ENCODE data around the gene KRT31.

KRT31 gene

DNA sequence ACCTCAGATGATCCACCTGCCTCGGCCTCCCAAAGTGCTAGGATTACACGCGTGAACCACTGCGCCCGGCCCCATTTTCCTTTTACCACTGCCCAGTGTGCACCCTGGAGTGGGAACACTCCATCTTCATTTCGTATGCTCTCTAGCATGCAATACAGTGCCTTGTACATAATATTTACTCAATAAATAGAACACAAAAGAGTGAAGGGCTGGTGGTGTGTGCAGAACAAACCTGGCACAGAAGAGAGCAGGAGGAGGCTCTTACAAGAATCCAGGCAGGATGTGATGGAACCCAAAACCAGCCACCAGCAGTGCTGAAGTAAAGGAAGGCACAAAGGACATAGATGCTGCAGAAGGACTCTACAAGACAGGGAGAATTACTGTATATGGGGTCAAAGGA is 19.7 kb upstream of the KRT31 start:
- Histone ChIP-seq H3K27me3 (ENCODE audit: low read depth, low read length) (no peaks in the 10 kb centered on the region), H3K4me3 (ENCODE audit: low read depth in 1 of 2, low read length in 2 of 2) (no peak overlapping the region), H3K9me3 (ENCODE audit: control insufficient read depth in 1 of 2, low read length in 2 of 2) (no peaks in the 10 kb centered on the region), H3K36me3 (ENCODE audit: control insufficient read depth in 1 of 2, insufficient read depth in 2 of 2, low read length in 2 of 2) (no peaks in the 10 kb centered on the region), H3K27ac (ENCODE audit: low read length) (no peak overlapping the region), H3K4me1 (ENCODE audit: control insufficient read depth in 1 of 2, insufficient read depth in 2 of 2, low read length in 2 of 2) (no peaks in the 10 kb centered on the region)

DNA sequence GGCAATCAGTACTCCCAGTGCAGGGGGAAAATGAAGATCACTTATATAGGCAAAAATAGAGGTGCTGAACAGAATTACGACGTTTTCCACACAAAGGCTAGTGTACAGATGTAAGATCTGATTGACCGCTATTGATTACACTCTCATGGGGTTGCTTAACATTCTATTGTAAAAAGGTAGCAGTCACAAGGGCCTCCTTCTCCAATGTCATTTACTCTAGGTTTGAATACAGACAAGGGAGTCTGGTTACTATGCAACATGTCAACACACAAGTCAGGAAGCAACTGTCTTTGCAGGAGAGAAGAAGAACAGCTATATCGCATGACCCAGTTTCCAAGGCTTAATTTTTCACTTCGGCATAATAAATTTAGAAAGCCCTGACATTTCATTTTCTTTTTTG is 19.1 kb upstream of the KRT31 start:
- no peaks in the 10 kb centered on the region for H3K36me3 ChIP-seq (ENCODE audit: control insufficient read depth in 1 of 2, insufficient read depth in 2 of 2, low read length in 2 of 2)
- no peaks in the 10 kb centered on the region for H3K4me1 ChIP-seq (ENCODE audit: control insufficient read depth in 1 of 2, insufficient read depth in 2 of 2, low read length in 2 of 2)
- H3K9me3 ChIP-seq (ENCODE audit: control insufficient read depth in 1 of 2, low read length in 2 of 2) = no peaks in the 10 kb centered on the region
- H3K4me3 ChIP-seq (ENCODE audit: low read depth in 1 of 2, low read length in 2 of 2) = no peak overlapping the region
- H3K27me3 ChIP-seq (ENCODE audit: low read depth, low read length) = no peaks in the 10 kb centered on the region
- no peak overlapping the region for H3K27ac ChIP-seq (ENCODE audit: low read length)

DNA sequence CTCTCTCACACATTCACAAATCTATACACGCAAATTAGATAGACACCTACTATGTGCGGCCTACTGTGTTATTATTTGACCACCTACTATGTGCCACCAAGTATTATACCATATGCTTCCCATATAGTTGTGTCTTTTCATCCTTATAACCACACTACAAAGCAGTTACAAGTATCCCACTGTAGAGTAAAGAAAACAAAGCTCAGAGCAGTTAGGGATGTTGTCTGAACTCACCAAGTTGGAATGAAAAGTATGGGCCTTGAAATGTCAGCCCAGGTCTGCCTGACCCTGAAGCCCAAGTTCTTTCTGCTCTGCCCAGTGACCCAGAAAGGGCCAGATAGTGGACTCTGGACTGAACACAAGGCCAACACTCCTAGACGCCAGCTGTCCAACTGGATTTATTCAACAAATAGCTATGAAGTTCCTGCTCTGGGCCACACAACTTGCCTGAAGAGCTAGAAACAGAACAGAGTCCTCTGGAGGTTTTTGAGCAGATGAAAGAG is 18.5 kb upstream of the KRT31 start:
- Histone ChIP-seq H3K9me3 (ENCODE audit: control insufficient read depth in 1 of 2, low read length in 2 of 2) (no peaks in the 10 kb centered on the region), H3K4me1 (ENCODE audit: control insufficient read depth in 1 of 2, insufficient read depth in 2 of 2, low read length in 2 of 2) (no peaks in the 10 kb centered on the region), H3K27ac (ENCODE audit: low read length) (no peak overlapping the region), H3K36me3 (ENCODE audit: control insufficient read depth in 1 of 2, insufficient read depth in 2 of 2, low read length in 2 of 2) (no peaks in the 10 kb centered on the region), H3K4me3 (ENCODE audit: low read depth in 1 of 2, low read length in 2 of 2) (no peak overlapping the region), H3K27me3 (ENCODE audit: low read depth, low read length) (no peaks in the 10 kb centered on the region)

DNA sequence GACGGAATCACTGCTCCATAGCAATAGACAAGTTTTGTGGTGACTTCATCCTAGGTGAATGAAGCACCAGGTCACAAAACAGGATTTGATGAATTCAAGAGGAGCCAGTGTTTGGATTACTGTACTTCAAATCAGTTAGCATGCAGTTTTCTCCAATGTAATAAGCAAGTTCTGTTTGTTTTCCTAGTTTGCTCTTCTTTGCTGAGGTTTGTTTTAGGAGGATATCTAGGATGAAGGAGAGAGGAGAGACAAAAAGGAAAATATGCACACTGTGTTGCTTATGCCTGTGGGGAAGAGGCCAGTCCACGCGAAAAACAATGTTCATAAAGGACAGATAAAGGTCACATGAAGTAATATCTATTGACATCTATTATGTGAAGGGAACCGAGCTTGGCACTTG is 18.0 kb upstream of the KRT31 start:
- H3K4me1 ChIP-seq (ENCODE audit: control insufficient read depth in 1 of 2, insufficient read depth in 2 of 2, low read length in 2 of 2) = no peaks in the 10 kb centered on the region
- H3K36me3 ChIP-seq (ENCODE audit: control insufficient read depth in 1 of 2, insufficient read depth in 2 of 2, low read length in 2 of 2) = no peaks in the 10 kb centered on the region
- H3K4me3 ChIP-seq (ENCODE audit: low read depth in 1 of 2, low read length in 2 of 2) = no peak overlapping the region
- H3K9me3 ChIP-seq (ENCODE audit: control insufficient read depth in 1 of 2, low read length in 2 of 2) = no peaks in the 10 kb centered on the region
- H3K27me3 ChIP-seq (ENCODE audit: low read depth, low read length) = no peaks in the 10 kb centered on the region
- no peak overlapping the region for H3K27ac ChIP-seq (ENCODE audit: low read length)

DNA sequence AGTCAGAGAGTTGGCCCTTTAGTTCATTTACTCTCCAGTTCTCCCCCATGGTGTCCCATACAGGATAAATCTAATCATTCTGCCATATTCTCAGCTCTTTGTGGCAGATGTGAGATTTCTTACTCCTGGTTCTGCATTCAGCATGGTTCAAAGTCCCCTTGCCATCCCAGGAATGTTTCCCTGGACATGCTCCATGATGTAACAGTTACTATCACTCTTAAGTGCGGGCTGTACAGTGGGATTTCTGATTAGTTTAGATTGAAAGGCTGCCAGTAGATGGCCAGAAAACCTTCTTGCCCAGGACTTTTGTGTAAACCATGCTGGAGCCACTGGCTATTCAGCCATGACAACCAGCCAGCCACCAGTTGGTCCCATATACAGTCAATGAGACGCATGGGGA is 16.6 kb upstream of the KRT31 start:
- Histone ChIP-seq H3K4me1 (ENCODE audit: control insufficient read depth in 1 of 2, insufficient read depth in 2 of 2, low read length in 2 of 2) (no peaks in the 10 kb centered on the region), H3K9me3 (ENCODE audit: control insufficient read depth in 1 of 2, low read length in 2 of 2) (no peaks in the 10 kb centered on the region), H3K27me3 (ENCODE audit: low read depth, low read length) (no peaks in the 10 kb centered on the region), H3K36me3 (ENCODE audit: control insufficient read depth in 1 of 2, insufficient read depth in 2 of 2, low read length in 2 of 2) (no peaks in the 10 kb centered on the region), H3K4me3 (ENCODE audit: low read depth in 1 of 2, low read length in 2 of 2) (no peak overlapping the region), H3K27ac (ENCODE audit: low read length) (no peak overlapping the region)

DNA sequence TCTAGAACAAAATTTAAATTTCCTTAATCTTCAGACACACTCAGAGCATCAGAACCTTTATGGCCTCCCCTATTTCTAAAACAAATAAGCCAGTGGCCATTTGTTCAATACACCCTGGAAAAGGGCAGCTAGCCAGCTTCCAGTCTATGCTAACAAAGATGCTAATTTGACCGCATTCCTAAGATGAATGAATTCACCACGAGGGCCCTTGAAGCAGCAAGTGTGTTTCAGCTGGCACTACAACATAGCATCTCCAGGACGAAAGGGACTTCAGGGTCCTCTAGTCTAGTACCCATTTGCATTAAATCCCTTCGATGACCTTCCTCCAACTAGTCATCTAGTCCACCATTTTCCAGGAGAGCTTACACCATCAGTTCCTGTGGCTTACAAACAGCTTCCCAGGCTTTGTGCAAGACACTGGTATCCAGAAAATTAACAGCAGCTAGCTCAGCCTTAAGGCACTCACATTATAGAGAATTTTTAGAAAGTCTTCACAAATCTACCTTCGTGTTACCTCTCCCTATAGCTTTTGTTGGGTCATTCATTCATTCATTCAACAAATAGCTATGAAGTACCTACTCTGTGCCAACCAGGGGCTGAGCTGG is 16.0 kb upstream of the KRT31 start:
- Histone ChIP-seq H3K27me3 (ENCODE audit: low read depth, low read length) (no peaks in the 10 kb centered on the region), H3K36me3 (ENCODE audit: control insufficient read depth in 1 of 2, insufficient read depth in 2 of 2, low read length in 2 of 2) (no peaks in the 10 kb centered on the region), H3K9me3 (ENCODE audit: control insufficient read depth in 1 of 2, low read length in 2 of 2) (no peaks in the 10 kb centered on the region), H3K4me3 (ENCODE audit: low read depth in 1 of 2, low read length in 2 of 2) (no peak overlapping the region), H3K4me1 (ENCODE audit: control insufficient read depth in 1 of 2, insufficient read depth in 2 of 2, low read length in 2 of 2) (no peaks in the 10 kb centered on the region), H3K27ac (ENCODE audit: low read length) (no peak overlapping the region)

DNA sequence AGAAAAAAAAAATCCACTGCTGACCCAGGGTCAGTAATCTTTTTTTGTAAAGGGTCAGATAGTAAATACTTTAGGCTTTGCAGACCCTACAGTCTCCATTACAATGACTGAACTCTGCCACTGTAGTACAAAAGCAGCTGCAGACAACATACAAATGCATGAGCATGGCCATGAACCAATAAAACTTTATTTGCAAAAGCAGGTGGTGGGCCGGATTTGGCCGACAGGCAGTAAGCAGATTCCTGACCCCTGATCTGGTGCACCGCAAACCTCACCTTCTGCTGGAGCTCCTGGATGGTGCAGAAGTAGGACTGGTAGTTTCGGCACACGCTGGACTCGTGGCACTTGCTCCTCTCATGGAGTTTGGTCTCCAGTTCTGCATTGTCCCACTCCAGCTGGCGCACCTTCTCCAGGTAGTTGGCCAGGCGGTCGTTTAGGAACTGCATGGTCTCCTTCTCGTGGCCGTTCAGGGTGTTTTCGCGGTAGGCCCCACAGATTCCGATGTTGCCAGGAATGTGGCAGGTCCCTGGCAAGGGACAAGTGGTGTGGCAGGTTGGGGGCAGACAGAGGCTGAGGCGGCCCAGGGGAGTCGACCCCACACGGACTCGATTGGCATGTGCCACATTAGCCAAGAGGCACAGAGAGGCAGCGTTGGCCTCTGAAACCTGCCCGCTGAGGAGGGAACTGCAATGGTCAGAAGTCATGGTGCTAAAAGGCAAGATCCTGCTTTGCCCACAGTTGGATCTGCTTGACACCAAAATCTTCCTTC is 13.8 kb upstream of the KRT31 start:
- Histone ChIP-seq H3K4me3 (ENCODE audit: low read depth in 1 of 2, low read length in 2 of 2) (no peak overlapping the region), H3K27ac (ENCODE audit: low read length) (no peak overlapping the region), H3K9me3 (ENCODE audit: control insufficient read depth in 1 of 2, low read length in 2 of 2) (no peaks in the 10 kb centered on the region), H3K36me3 (ENCODE audit: control insufficient read depth in 1 of 2, insufficient read depth in 2 of 2, low read length in 2 of 2) (no peaks in the 10 kb centered on the region), H3K27me3 (ENCODE audit: low read depth, low read length) (no peaks in the 10 kb centered on the region), H3K4me1 (ENCODE audit: control insufficient read depth in 1 of 2, insufficient read depth in 2 of 2, low read length in 2 of 2) (no peaks in the 10 kb centered on the region)

DNA sequence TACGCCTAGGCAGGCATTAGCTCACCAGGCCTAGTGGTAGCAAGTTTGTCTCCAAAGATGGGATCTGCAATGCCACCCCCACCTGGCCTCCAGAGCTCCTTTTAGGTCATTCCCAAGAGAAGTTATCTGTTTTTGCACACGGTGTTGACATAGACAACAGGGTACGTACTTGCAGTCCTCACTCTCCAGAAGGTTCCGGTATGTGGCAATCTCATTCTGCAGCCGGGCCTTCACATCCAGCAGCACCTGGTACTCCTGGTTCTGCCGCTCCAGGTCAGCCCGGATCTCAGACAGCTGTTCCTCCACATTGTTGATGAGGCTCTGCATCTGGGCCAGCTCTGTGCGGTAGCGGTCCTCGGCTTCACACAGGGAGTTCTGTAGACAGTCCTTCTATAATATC is 9.8 kb upstream of the KRT31 start:
- H3K27me3 ChIP-seq (ENCODE audit: low read depth, low read length) = no peaks in the 10 kb centered on the region
- no peaks in the 10 kb centered on the region for H3K4me1 ChIP-seq (ENCODE audit: control insufficient read depth in 1 of 2, insufficient read depth in 2 of 2, low read length in 2 of 2)
- no peaks in the 10 kb centered on the region for H3K36me3 ChIP-seq (ENCODE audit: control insufficient read depth in 1 of 2, insufficient read depth in 2 of 2, low read length in 2 of 2)
- no peaks in the 10 kb centered on the region for H3K9me3 ChIP-seq (ENCODE audit: control insufficient read depth in 1 of 2, low read length in 2 of 2)
- no peak overlapping the region for H3K4me3 ChIP-seq (ENCODE audit: low read depth in 1 of 2, low read length in 2 of 2)
- no peak overlapping the region for H3K27ac ChIP-seq (ENCODE audit: low read length)

DNA sequence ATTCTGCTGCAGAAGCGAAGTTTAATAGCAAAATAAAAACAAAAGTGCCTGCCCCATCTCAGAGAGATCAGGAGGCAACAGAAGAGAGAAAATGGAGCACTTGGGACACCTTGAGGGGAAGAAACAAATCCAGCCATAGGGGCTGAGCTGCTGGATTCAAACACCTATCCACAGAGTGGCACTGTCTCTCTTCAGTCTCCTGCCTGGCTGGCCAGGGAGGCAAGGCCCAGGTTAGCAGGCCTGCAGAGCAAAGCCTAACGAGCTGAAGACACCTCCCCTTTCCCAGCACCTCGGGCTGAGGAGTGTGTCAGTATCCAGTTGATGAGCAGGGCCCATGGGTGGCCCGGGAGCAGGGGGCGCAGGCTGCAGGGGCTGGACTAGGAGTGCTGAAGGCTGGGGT is 8.8 kb upstream of the KRT31 start:
- H3K9me3 ChIP-seq (ENCODE audit: control insufficient read depth in 1 of 2, low read length in 2 of 2) = no peaks in the 10 kb centered on the region
- no peaks in the 10 kb centered on the region for H3K36me3 ChIP-seq (ENCODE audit: control insufficient read depth in 1 of 2, insufficient read depth in 2 of 2, low read length in 2 of 2)
- no peak overlapping the region for H3K4me3 ChIP-seq (ENCODE audit: low read depth in 1 of 2, low read length in 2 of 2)
- H3K27ac ChIP-seq (ENCODE audit: low read length) = no peak overlapping the region
- no peaks in the 10 kb centered on the region for H3K4me1 ChIP-seq (ENCODE audit: control insufficient read depth in 1 of 2, insufficient read depth in 2 of 2, low read length in 2 of 2)
- no peaks in the 10 kb centered on the region for H3K27me3 ChIP-seq (ENCODE audit: low read depth, low read length)

DNA sequence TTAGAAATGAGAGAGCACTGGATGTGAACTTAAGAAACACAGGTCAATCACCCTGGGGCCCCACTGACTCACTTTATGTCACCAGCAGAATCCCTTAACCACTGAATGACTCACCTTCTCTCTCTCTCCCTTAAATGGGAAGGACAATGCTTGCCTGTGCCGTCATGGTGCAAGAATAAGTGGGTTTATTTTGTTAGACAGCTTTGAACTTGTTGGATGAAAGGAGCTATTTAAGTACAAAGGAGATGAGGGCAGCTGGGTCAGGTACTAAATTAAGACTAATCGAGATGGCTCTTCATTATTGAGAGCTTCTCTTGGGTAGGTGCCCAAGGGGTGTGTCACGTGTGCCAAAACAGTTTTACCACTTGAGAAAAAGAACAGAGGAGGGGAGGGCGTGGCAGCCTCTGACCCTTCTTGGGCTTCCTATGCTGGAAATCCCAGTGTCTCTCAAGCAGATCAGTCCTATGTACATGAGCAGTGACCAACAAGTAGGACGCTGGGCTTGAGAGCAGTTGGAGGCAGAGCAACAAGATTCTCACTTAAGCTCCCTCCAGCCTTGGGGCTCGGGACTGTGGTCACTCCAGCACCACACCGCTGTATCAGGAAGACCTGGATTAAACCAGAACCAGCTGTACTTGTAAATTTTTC is 6.7 kb upstream of the KRT31 start:
- no peaks in the 10 kb centered on the region for H3K9me3 ChIP-seq (ENCODE audit: control insufficient read depth in 1 of 2, low read length in 2 of 2)
- no peaks in the 10 kb centered on the region for H3K27me3 ChIP-seq (ENCODE audit: low read depth, low read length)
- no peaks in the 10 kb centered on the region for H3K4me1 ChIP-seq (ENCODE audit: control insufficient read depth in 1 of 2, insufficient read depth in 2 of 2, low read length in 2 of 2)
- H3K27ac ChIP-seq (ENCODE audit: low read length) = no peak overlapping the region
- no peaks in the 10 kb centered on the region for H3K36me3 ChIP-seq (ENCODE audit: control insufficient read depth in 1 of 2, insufficient read depth in 2 of 2, low read length in 2 of 2)
- H3K4me3 ChIP-seq (ENCODE audit: low read depth in 1 of 2, low read length in 2 of 2) = no peak overlapping the region

DNA sequence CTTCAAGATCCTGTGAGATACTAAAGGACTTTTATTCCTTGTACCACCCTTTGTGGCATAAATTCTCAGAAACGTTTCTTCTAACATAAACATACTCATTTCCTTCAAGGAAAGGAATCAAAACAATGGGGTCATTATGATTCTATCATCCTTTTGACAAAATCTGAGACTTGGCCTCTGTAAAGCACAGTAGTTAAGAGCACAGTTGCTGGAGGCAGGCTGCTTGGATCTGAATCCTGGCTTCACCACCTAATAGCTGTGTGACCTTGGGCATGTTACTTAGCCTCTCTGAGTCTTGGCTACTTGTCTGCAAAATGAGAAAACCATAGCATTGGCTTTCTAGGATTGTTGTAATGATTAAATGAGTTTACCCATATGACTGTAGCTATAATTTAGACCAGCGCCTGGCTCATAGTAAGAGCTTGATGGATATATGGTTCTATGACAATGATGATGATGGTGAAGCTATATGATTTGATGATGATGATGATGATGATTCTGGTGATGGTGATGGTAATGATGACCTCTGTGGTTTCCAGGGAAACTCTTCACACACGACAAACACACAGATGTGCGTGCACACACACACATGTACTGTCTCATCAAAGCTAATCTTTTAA is 6.1 kb upstream of the KRT31 start:
- Histone ChIP-seq H3K27ac (ENCODE audit: low read length) (no peak overlapping the region), H3K4me3 (ENCODE audit: low read depth in 1 of 2, low read length in 2 of 2) (no peak overlapping the region), H3K4me1 (ENCODE audit: control insufficient read depth in 1 of 2, insufficient read depth in 2 of 2, low read length in 2 of 2) (no peaks in the 10 kb centered on the region), H3K36me3 (ENCODE audit: control insufficient read depth in 1 of 2, insufficient read depth in 2 of 2, low read length in 2 of 2) (no peaks in the 10 kb centered on the region), H3K9me3 (ENCODE audit: control insufficient read depth in 1 of 2, low read length in 2 of 2) (no peaks in the 10 kb centered on the region), H3K27me3 (ENCODE audit: low read depth, low read length) (no peaks in the 10 kb centered on the region)
